AG04450 (cell line): Measurements from ENCODE around the gene MARK2. TPM values are rescaled to one million over a fixed set of nuclear protein-coding genes. Genes with fewer than 3 reads are reported as not detected.

Experiments used
- CTCF ChIA-PET: fragments of 300-600, 350-600 bp; formaldehyde crosslinking; extraction: SDS; loops from one replicate; lab custom pipeline; 2022; ENCODE audit warnings: antibody characterized with exemption, inconsistent platforms; lab: Charles Lee
- POLR2A ChIA-PET: fragments of 350-600 bp; formaldehyde crosslinking; extraction: SDS; loops from one replicate; lab custom pipeline; 2021; ENCODE audit warnings: antibody characterized with exemption, inconsistent platforms; lab: Yijun Ruan, JAX
- DNase-seq: peaks from one replicate; pipeline ENCODE4 v3.0.0-alpha.2; 2011; ENCODE audit warnings: low read depth, low spot score
- H3K27ac ChIP-seq: one replicate; pipeline ENCODE4 v1.5.1; 2012; ENCODE audit warnings: low read depth, low read length, control low read depth
- H3K27me3 ChIP-seq: one replicate; pipeline ENCODE4 v1.6.0; 2012; ENCODE audit warnings: low read length; ENCODE audit not compliant: control insufficient read depth, insufficient read depth
- H3K4me3 ChIP-seq: 2 replicates; pipeline ENCODE4 v1.5.1; 2011; ENCODE audit warnings: mild to moderate bottlenecking, low read depth, low read length, control low read depth
- H3K9me3 ChIP-seq: 2 replicates; pipeline ENCODE4 v1.5.1; 2012; ENCODE audit warnings: low read length; ENCODE audit not compliant: control insufficient read depth, insufficient read depth
- CTCF ChIP-seq: IDR thresholded peaks from 2 replicates; pipeline ENCODE4 v1.5.1; 2011; ENCODE audit warnings: low read depth, low read length, control low read depth, inconsistent platforms
- polyA plus RNA-seq: library from polyadenylated mRNA; depleted of rRNA; stranded (reverse); fragments of >200 nt; gene quantifications from 2 replicates; pipeline ENCODE4 v1.2.3, GENCODE V29; 2011

MARK2 gene
- polyA plus RNA-seq, 1 experiment, result 16.5 TPM

DNA sequence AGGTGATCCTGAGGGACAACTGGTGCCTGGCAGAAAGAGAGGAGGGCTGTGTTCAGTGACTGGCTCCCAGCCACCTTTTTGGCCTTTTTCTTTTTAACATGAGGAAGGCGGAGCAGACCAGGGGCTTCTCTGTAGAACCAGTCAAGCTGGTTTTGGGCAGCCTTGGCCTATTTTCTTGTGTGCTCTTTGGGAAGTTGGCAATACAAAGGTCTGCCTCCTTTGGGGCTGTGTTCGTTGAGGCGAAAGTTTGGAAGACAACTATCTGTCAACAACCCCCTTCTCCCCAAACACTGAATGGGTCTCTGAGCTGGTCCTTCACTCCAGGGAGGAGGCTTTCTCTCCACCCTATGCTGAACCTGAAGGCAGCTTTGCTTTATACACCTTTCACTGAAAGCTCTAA, 8.5 kb downstream of the MARK2 start:
- no peak overlapping the region for H3K4me3 ChIP-seq
- no peaks in the 10 kb centered on the region for H3K27me3 ChIP-seq
- no peak for DNase-seq
- no peak for TF ChIP-seq CTCF
- ChIA-PET CTCF (interaction anchor here (0.6 to 1.8 kb wide), 3 partner anchors 10 to 148 kb away, joined by 3 to 9 read pairs (median 6); no protein-coding TSS in a partner anchor), POLR2A (no interaction called here)
- no peaks in the 10 kb centered on the region for H3K9me3 ChIP-seq
- no peak overlapping the region for H3K27ac ChIP-seq

GRCh38 chr11:63849691-63850090, 10.8 kb downstream of the MARK2 start:
- CTCF ChIA-PET, result interaction anchor here (0.9 to 1.5 kb wide), 2 partner anchors 12 to 96 kb away, joined by 3 to 7 read pairs; partner anchors contain the start of gene MARK2
- no peak for DNase-seq
- no peaks in the 10 kb centered on the region for H3K9me3 ChIP-seq
- H3K27ac ChIP-seq, result no peak overlapping the region
- no peak for TF ChIP-seq CTCF
- H3K27me3 ChIP-seq, result no peaks in the 10 kb centered on the region
- no peak overlapping the region for H3K4me3 ChIP-seq
- POLR2A ChIA-PET, result no interaction called here

DNA sequence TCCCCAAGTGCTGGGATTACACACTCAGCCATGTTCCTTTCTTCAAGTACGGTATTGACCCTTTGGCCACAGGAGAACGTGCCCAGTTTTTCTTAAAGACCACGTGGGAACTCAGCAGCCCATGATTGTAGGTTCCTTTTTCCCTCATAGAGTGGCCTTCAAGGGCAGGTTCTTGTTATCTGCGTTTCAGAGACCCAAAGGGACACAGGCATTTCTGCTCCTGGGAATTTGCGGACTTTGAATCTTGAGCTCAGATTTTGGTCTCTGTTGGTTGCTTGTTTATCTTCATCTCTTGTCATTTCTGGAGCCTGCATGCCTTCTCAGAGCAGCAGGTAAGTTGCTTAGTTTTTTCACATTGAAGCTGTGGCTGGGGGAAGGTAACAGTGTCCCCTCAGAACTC, 12.0 kb downstream of the MARK2 start:
- H3K27me3 ChIP-seq, result no peaks in the 10 kb centered on the region
- POLR2A ChIA-PET, result no interaction called here
- CTCF ChIA-PET, result interaction anchor here (1.5 to 1.9 kb wide), 2 partner anchors 13 to 56 kb away, joined by 4 to 7 read pairs; partner anchors contain the start of gene MARK2

DNA sequence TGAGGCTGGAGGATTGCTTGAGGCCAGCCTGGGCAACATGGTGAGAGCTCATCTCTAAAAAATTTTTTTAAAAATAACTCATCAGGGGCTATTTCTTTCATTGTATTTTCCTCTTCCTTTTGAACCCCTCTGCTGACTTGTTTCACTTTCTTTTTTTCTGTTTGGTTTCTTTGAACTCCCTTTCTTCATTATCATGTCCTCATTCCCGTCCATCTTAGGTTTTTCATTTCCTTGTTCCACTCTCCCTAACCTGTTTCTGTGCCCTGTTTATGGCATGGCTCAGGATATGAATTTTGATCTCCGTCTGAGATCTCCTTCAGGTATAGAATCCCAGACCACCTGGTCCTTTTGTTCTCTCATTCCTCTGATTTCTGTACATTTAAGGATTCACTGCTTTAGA, 12.5 kb downstream of the MARK2 start:
- Histone ChIP-seq H3K27me3 (no peaks in the 10 kb centered on the region), H3K27ac (no peak overlapping the region), H3K9me3 (no peaks in the 10 kb centered on the region), H3K4me3 (no peak overlapping the region)
- no peak for DNase-seq
- CTCF ChIA-PET, result interaction anchor here (1.5 to 1.9 kb wide), 2 partner anchors 14 to 55 kb away, joined by 4 to 7 read pairs; partner anchors contain the start of gene MARK2
- TF ChIP-seq CTCF, result no peak
- POLR2A ChIA-PET, result no interaction called here

More for the DNA sequence above, 12.0 kb downstream of the MARK2 start:
- H3K4me3 ChIP-seq, result no peak overlapping the region
- TF ChIP-seq CTCF, result no peak
- no peak overlapping the region for H3K27ac ChIP-seq
- H3K9me3 ChIP-seq, result no peaks in the 10 kb centered on the region
- DNase-seq, result no peak

DNA sequence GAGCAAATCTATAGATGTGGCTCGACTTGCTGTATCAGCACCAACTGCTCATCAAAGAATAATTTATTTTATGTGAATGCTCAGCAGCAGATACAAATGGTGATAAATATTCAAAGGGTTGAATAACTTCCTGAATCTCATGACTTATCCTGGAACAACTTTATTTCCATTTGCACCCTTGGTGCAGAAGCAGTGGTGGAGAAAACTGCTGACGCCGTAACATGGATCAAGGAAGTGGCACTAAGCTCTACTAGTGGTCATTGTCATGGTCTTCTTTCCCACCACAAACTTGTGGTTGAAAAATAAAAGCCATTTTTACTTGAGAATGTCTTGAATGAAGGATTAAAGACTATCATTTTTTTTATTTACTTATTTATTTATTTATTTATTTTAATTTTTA, 14.6 kb downstream of the MARK2 start:
- POLR2A ChIA-PET, result no interaction called here
- H3K9me3 ChIP-seq, result no peaks in the 10 kb centered on the region
- no peaks in the 10 kb centered on the region for H3K27me3 ChIP-seq
- no peak overlapping the region for H3K4me3 ChIP-seq
- H3K27ac ChIP-seq, result no peak overlapping the region
- no peak for TF ChIP-seq CTCF
- CTCF ChIA-PET, result interaction anchor here (0.7 to 1.1 kb wide), 2 partner anchors 11 to 338 kb away, joined by 3 to 4 read pairs; no protein-coding TSS in a partner anchor
- DNase-seq, result no peak
